H1 (cell line): ENCODE measurements around the gene MYADM. TPM values are rescaled to one million over a fixed set of nuclear protein-coding genes. Genes with fewer than 3 reads are reported as not detected.

Source experiments
- CTCF ChIA-PET: fragments of 300-600 bp; sonication (Branson Sonifier 250); formaldehyde crosslinking; loops from one replicate; lab custom pipeline; 2021; ENCODE audit not compliant: partially characterized antibody; lab: Charles Lee
- POLR2A ChIA-PET: fragments of 300-600 bp; sonication (Branson Sonifier 250); formaldehyde crosslinking; loops from one replicate; lab custom pipeline; 2021; ENCODE audit warnings: inconsistent platforms; ENCODE audit not compliant: partially characterized antibody; lab: Charles Lee
- DNase-seq, 2 experiments: peaks; one replicate each; pipeline versions ENCODE4 v3.0.0 to v3.0.0-alpha.2; 2010 to 2022; ENCODE audit warnings: low spot score in 2 of 2, low read depth in 1 of 2, mixed read lengths in 1 of 2
- FAIRE-seq: peaks from 2 replicates; lab custom pipeline; 2011; peaks lifted over from hg19 to GRCh38; lab: Jason Lieb, UNC
- H2AFZ ChIP-seq: 2 replicates; pipeline ENCODE4 v1.8.1; 2012; ENCODE audit warnings: low read length, inconsistent platforms
- H2AK5ac ChIP-seq: 2 replicates; pipeline ENCODE4 v1.6.1; 2013; ENCODE audit warnings: low read depth, low read length
- H2BK120ac ChIP-seq: replicated peaks from 2 replicates; pipeline ENCODE3; 2013; ENCODE audit warnings: low read depth, low read length, inconsistent platforms
- H2BK12ac ChIP-seq: 2 replicates; pipeline ENCODE4 v1.6.1; 2013; ENCODE audit warnings: low read depth, low read length
- H2BK15ac ChIP-seq: 2 replicates; pipeline ENCODE4 v1.6.1; 2013; ENCODE audit warnings: low read length
- H2BK20ac ChIP-seq: 2 replicates; pipeline ENCODE4 v1.6.1; 2013; ENCODE audit warnings: low read length
- H2BK5ac ChIP-seq: 2 replicates; pipeline ENCODE4 v1.6.1; 2013; ENCODE audit warnings: low read depth, low read length
- H3K14ac ChIP-seq: 2 replicates; pipeline ENCODE4 v1.6.1; 2013; ENCODE audit warnings: inconsistent platforms; ENCODE audit not compliant: insufficient read length
- H3K18ac ChIP-seq: 2 replicates; pipeline ENCODE4 v1.6.1; 2013; ENCODE audit warnings: low read length; ENCODE audit errors: extremely low read depth
- H3K23ac ChIP-seq: 2 replicates; pipeline ENCODE4 v1.6.1; 2013; ENCODE audit warnings: inconsistent platforms; ENCODE audit not compliant: insufficient read length
- H3K23me2 ChIP-seq: 2 replicates; pipeline ENCODE4 v1.6.1; 2013; ENCODE audit warnings: low read depth, low read length
- H3K27ac ChIP-seq: 2 replicates; pipeline ENCODE4 v1.6.1; 2011; ENCODE audit warnings: low read depth, low read length, inconsistent platforms
- H3K27me3 ChIP-seq, 4 experiments: replicated peaks in 1 of 4; 1 replicate in 1 of 4; 2 replicates in 3 of 4; pipeline versions ENCODE4 v1.6.1 to v1.8.1; 2011 to 2013; ENCODE audit warnings: low read length in 3 of 4, mild to moderate bottlenecking in 3 of 4, inconsistent platforms in 2 of 4, mixed read lengths in 2 of 4, moderate library complexity in 1 of 4; ENCODE audit not compliant: control insufficient read depth in 3 of 4, insufficient read depth in 3 of 4; ENCODE audit errors: extremely low read depth in 1 of 4
- H3K36me3 ChIP-seq, 4 experiments: 2 replicates each; pipeline versions ENCODE4 v1.6.1 to v1.8.1; 2011 to 2013; ENCODE audit warnings: mild to moderate bottlenecking in 4 of 4, low read length in 3 of 4, moderate library complexity in 2 of 4, control low read depth in 1 of 4, inconsistent platforms in 1 of 4; ENCODE audit not compliant: insufficient read depth in 4 of 4, control insufficient read depth in 2 of 4
- H3K4ac ChIP-seq: replicated peaks from 2 replicates; pipeline ENCODE3; 2013; ENCODE audit warnings: low read length, low read depth, mixed read lengths, inconsistent platforms; ENCODE audit not compliant: insufficient read length
- H3K4me1 ChIP-seq, 4 experiments: replicated peaks in 1 of 4; 1 replicate in 1 of 4; 2 replicates in 3 of 4; pipeline versions ENCODE4 v1.6.1 to v1.8.1; 2011 to 2013; ENCODE audit warnings: low read length in 3 of 4, inconsistent platforms in 2 of 4, mixed read lengths in 1 of 4; ENCODE audit not compliant: insufficient read depth in 4 of 4, control insufficient read depth in 3 of 4
- H3K4me2 ChIP-seq, 2 experiments: 2 replicates each; pipeline versions ENCODE4 v1.6.1 to v1.8.1; 2011 to 2013; ENCODE audit warnings: low read depth in 2 of 2, low read length in 2 of 2, control low read depth in 1 of 2, inconsistent platforms in 1 of 2, mild to moderate bottlenecking in 1 of 2; ENCODE audit not compliant: insufficient read depth in 1 of 2
- H3K4me3 ChIP-seq, 4 experiments: fragments of 200-600, 300-600 bp in 1 of 4; sonication (generic), shearing (Covaris generic), sonication (Bioruptor Twin) in 1 of 4; 2 replicates each; pipeline versions ENCODE4 v1.5.1 to v1.8.1; 2011 to 2016; ENCODE audit warnings: low read length in 4 of 4, low read depth in 3 of 4, control low read depth in 2 of 4, inconsistent platforms in 2 of 4, mild to moderate bottlenecking in 2 of 4, mixed read lengths in 1 of 4, moderate library complexity in 1 of 4; ENCODE audit not compliant: insufficient read depth in 2 of 4; ENCODE audit errors: extremely low read depth in 1 of 4
- H3K56ac ChIP-seq: replicated peaks from 2 replicates; pipeline ENCODE3; 2013; ENCODE audit warnings: low read depth, mild to moderate bottlenecking, mixed read lengths, low read length, inconsistent platforms; ENCODE audit not compliant: insufficient read length
- H3K79me1 ChIP-seq: 2 replicates; pipeline ENCODE4 v1.6.1; 2013; ENCODE audit warnings: low read depth, low read length, control low read depth
- H3K79me2 ChIP-seq, 2 experiments: 2 replicates each; pipeline versions ENCODE4 v1.6.1 to v1.8.1; 2012 to 2013; ENCODE audit warnings: low read length in 2 of 2, mild to moderate bottlenecking in 2 of 2, inconsistent platforms in 1 of 2; ENCODE audit not compliant: insufficient read depth in 2 of 2, control insufficient read depth in 1 of 2
- H3K9ac ChIP-seq, 4 experiments: replicated peaks in 1 of 4; 1 replicate in 1 of 4; 2 replicates in 3 of 4; pipeline versions ENCODE4 v1.6.1 to v1.8.1; 2011 to 2013; ENCODE audit warnings: low read depth in 3 of 4, low read length in 3 of 4, control low read depth in 2 of 4, mild to moderate bottlenecking in 2 of 4, moderate library complexity in 2 of 4, inconsistent platforms in 1 of 4; ENCODE audit errors: extremely low read depth in 1 of 4
- H3K9me3 ChIP-seq, 2 experiments: 2 replicates each; pipeline versions ENCODE4 v1.6.1 to v1.8.1; 2012 to 2013; ENCODE audit warnings: mild to moderate bottlenecking in 2 of 2, moderate library complexity in 2 of 2, control low read depth in 1 of 2, inconsistent platforms in 1 of 2, low read depth in 1 of 2, low read length in 1 of 2, mixed read lengths in 1 of 2; ENCODE audit not compliant: insufficient read depth in 2 of 2
- H4K20me1 ChIP-seq, 2 experiments: replicated peaks in 1 of 2; 2 replicates each; pipeline versions ENCODE3 to v1.8.1; 2011 to 2013; ENCODE audit warnings: inconsistent platforms in 2 of 2, low read length in 2 of 2, mild to moderate bottlenecking in 1 of 2; ENCODE audit not compliant: insufficient read depth in 2 of 2, control insufficient read depth in 1 of 2
- H4K5ac ChIP-seq: 2 replicates; pipeline ENCODE4 v1.6.1; 2013; ENCODE audit warnings: low read length, low read depth, mixed read lengths, inconsistent platforms; ENCODE audit not compliant: insufficient read length
- H4K8ac ChIP-seq: 2 replicates; pipeline ENCODE4 v1.8.0; 2013; ENCODE audit warnings: mild to moderate bottlenecking, moderate library complexity, low read length, inconsistent platforms; ENCODE audit not compliant: insufficient read depth; ENCODE audit errors: extremely low read depth
- H4K91ac ChIP-seq: replicated peaks from 2 replicates; pipeline ENCODE3; 2013; ENCODE audit warnings: low read length, mixed read lengths, inconsistent platforms; ENCODE audit not compliant: insufficient read length
- CBX8 ChIP-seq: fragments of 300-800, 300-1000 bp; sonication (generic); IDR thresholded peaks from 2 replicates; pipeline ENCODE4 v1.7.1; 2016; ENCODE audit warnings: low read depth, low read length, borderline replicate concordance
- GTF2F1 ChIP-seq: IDR thresholded peaks from 2 replicates; pipeline ENCODE4 v1.6.1; 2012; ENCODE audit warnings: low read depth, low read length, improper control_type of control experiment, borderline replicate concordance
- MAFK ChIP-seq: IDR thresholded peaks from 2 replicates; pipeline ENCODE4 v1.6.1; 2012; ENCODE audit warnings: low read depth, mild to moderate bottlenecking, improper control_type of control experiment, low read length
- RFX5 ChIP-seq: IDR thresholded peaks from 2 replicates; pipeline ENCODE4 v1.6.1; 2011; ENCODE audit warnings: low read depth, low read length, improper control_type of control experiment, borderline replicate concordance
- SP1 ChIP-seq: IDR thresholded peaks from 2 replicates; pipeline ENCODE4 v1.6.1; 2011; ENCODE audit warnings: low read depth, low read length
- SP2 ChIP-seq: IDR thresholded peaks from 2 replicates; pipeline ENCODE4 v1.6.1; 2012; ENCODE audit warnings: mild to moderate bottlenecking, low read length, inconsistent platforms
- TEAD4 ChIP-seq: IDR thresholded peaks from 2 replicates; pipeline ENCODE4 v1.6.1; 2012; ENCODE audit warnings: low read depth, low read length, inconsistent platforms, mixed read lengths
- WGBS, 2 experiments: shearing (Covaris generic) in 1 of 2; methylation state at CpG; one replicate each; pipeline versions ENCODE4 v1.1.6 to v1.1.7; 2013 to 2015; ENCODE audit warnings: low lambda C conversion rate in 2 of 2, mixed read lengths in 2 of 2, inconsistent platforms in 1 of 2, low coverage in 1 of 2, missing lambda C conversion rate in 1 of 2; ENCODE audit not compliant: insufficient replicate concordance in 2 of 2, insufficient coverage in 1 of 2, insufficient read length in 1 of 2; ENCODE audit errors: extremely low coverage in 1 of 2, missing lambda C conversion rate in 1 of 2; 5-methylcytosine and 5-hydroxymethylcytosine counted together
- polyA plus RNA-seq, 7 experiments: library from polyadenylated mRNA; depleted of rRNA in 3 of 7; stranded (reverse) in 5 of 7; unstranded in 2 of 7; fragments of >200 nt in 5 of 7; fragments of 200-250 nt in 2 of 7; gene quantifications; 1 replicate in 5 of 7; 2 replicates in 1 of 7; 4 replicates in 1 of 7; pipeline versions ENCODE4 v1.2.1 to v1.2.3, GENCODE V29; 2011 to 2013; ENCODE audit warnings: missing spikeins in 2 of 7, mixed read lengths in 2 of 7
- total RNA-seq: library from RNA; stranded (reverse); fragmentation: NEBNext Ultra II Directional; extraction: Animal tissue kit (Norgen Biotek cat#: 25700); gene quantifications from 2 replicates; pipeline ENCODE4 v1.2.1, GENCODE V29; 2021

Gene MYADM
- total and polyA plus RNA-seq, 2 of the 8 experiments (the other 6 are each of a cell fraction or from before 2014, with no cell fraction given): 70.1 to 74.2 TPM

DNA sequence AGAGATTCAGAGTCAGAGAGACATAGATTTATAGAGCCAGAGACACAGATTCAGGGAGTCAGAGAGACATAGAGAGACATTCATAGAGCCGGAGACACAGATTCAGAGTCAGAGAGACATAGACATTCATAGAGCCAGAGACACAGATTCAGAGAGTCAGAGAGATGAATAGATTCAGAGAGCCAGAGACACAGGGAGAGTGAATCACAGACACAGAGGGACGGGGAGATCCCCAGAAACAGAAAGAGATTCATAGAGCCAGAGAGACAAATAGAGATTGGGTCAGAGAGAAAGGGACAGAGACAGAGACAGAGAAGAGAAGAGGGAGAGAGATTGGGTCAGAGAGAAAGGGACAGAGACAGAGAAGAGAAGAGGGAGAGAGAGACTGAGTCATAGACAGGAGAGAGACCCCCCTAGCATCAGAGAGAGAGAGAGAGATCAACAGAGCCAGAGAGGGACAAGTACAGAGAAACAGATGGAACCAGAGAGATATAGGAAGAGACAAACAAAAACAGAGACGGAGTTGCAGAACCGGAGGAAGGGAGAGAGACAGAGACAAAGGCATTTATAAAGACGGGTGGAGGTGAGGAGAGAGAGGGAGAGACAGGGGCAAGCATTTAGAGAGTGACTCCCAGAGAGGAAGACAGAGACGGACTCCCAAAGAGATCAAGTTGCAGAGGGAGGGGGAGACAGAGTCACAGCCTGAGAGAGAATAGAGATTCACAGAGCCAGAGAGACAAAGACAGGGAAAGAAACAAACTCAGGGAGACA, 13.2 kb downstream of the MYADM start:
- DNase-seq: no peak
- Histone ChIP-seq H3K79me2 (no peaks in the 10 kb centered on the region), H3K4me1 (peaks cover 3 to 27% (median 8%) of the 10 kb centered on the region in 4 experiments), H3K9me3 (no peaks in the 10 kb centered on the region), H2BK20ac (peak overlapping the region; percentile 18; the same call in 1 of the 2 replicates), H2AK5ac (no peak overlapping the region), H2AFZ (0 out of 2 replicates have a peak overlapping the region, but pooled peaks have one; percentile 17), H3K27ac (no peak overlapping the region), H3K23ac (no peak overlapping the region), H3K27me3 (peaks cover 0 to 11% (median 3%) of the 10 kb centered on the region in 4 experiments; a peak in 4 of 7 replicates), H3K4me2 (peak overlapping the region; percentile 98 to 100), H3K79me1 (no peaks in the 10 kb centered on the region), H4K20me1 (no peaks in the 10 kb centered on the region), H2BK120ac (no peak overlapping the region), H3K9ac (peak overlapping the region in 1 of 4 experiments; percentile 70; a peak in 1 of 7 replicates), H3K4me3 (peak overlapping the region; percentile 48 to 77 (median 54); a peak in 7 of 8 replicates), H4K5ac (no peak overlapping the region), H3K14ac (no peak overlapping the region), H3K23me2 (peaks cover 24% of the 10 kb centered on the region), H2BK5ac (peak overlapping the region; percentile 85; the same call in 1 of the 2 replicates), H3K18ac (peak overlapping the region; percentile 83), H3K4ac (no peak overlapping the region), H4K91ac (no peak overlapping the region), H2BK12ac (peak overlapping the region; percentile 92; the same call in 1 of the 2 replicates), H3K36me3 (peaks cover 0 to 3% (median under 1%) of the 10 kb centered on the region in 4 experiments; a peak in 3 of 8 replicates), H4K8ac (no peak overlapping the region), H3K56ac (no peak overlapping the region), H2BK15ac (peak overlapping the region; percentile 81; the same call in 1 of the 2 replicates)
- ChIA-PET POLR2A (interaction anchor here (1.3 to 4.7 kb wide), 3 partner anchors 9 to 61 kb away, joined by 3 to 61 read pairs (median 46); partner anchors contain the start of gene MYADM), CTCF (interaction anchor here (0.9 to 3.4 kb wide), 7 partner anchors 9 to 100 kb away, joined by 3 to 18 read pairs (median 5); partner anchors contain the start of gene MYADM)
- FAIRE-seq: peak; percentile 84
- WGBS, 2 experiments: 14% methylated on average over 5 of the region's 6 CpGs; no CpG with 5 or more reads in 1 of the 2 experiments
- TF ChIP-seq RFX5 (no peak), CBX8 (no peak), SP2 (no peak), MAFK (no peak), TEAD4 (no peak), SP1 (peak; percentile 46; the same call in 1 of the 2 replicates), GTF2F1 (no peak)
